Thymus (tissue), 2 donors: ENCODE data around the gene PROC. TPM values are rescaled to one million over a fixed set of nuclear protein-coding genes. Genes with fewer than 3 reads are reported as not detected.

ENCODE experiments used
- polyA plus RNA-seq: library from polyadenylated mRNA; stranded (reverse); fragments of 200-250 nt; gene quantifications from one replicate; pipeline ENCODE4 v1.2.3, GENCODE V29; 2013
- total RNA-seq: library from RNA; stranded (reverse); fragments of 120-200 nt; gene quantifications from one replicate; pipeline ENCODE4 v1.2.4, GENCODE V29; 2013
- donor health status: healthy.

The PROC gene
- total and polyA plus RNA-seq, 2 donors: 0.71 to 2.5 TPM

Other genes with a start within 250 kb of the PROC start
- 0.05 TPM for gene CYP27C1, start 198.1 kb upstream of the PROC start, total RNA-seq
- 0.05 TPM for gene CYP27C1, start 198.1 kb upstream of the PROC start, polyA plus RNA-seq
- gene ERCC3, start 124.3 kb upstream of the PROC start, total RNA-seq: 31.2 TPM
- gene ERCC3, start 124.3 kb upstream of the PROC start, polyA plus RNA-seq: 36.9 TPM
- 31.3 TPM for gene MAP3K2, start 30.5 kb upstream of the PROC start, total RNA-seq
- 16.5 TPM for gene MAP3K2, start 30.5 kb upstream of the PROC start, polyA plus RNA-seq
- gene IWS1, start 108.1 kb downstream of the PROC start, total RNA-seq: 47.6 TPM
- 33.5 TPM for gene IWS1, start 108.1 kb downstream of the PROC start, polyA plus RNA-seq
- 4.4 TPM for gene MYO7B, start 117.3 kb downstream of the PROC start, total RNA-seq
- gene MYO7B, start 117.3 kb downstream of the PROC start, polyA plus RNA-seq: 5.2 TPM
- gene GPR17, start 227.7 kb downstream of the PROC start, total RNA-seq: under 0.01 TPM
- gene GPR17, start 227.7 kb downstream of the PROC start, polyA plus RNA-seq: 0.07 TPM